Mesothelial cell of epicardium (in vitro differentiated cells): ENCODE data around the gene RREB1. TPM values are rescaled to one million over a fixed set of nuclear protein-coding genes. Genes with fewer than 3 reads are reported as not detected.

Source experiments
- DNase-seq, 2 experiments: peaks; one replicate each; pipeline ENCODE4 v3.0.0; 2021; ENCODE audit warnings: low spot score in 2 of 2; ENCODE audit not compliant: unreplicated experiment in 2 of 2
- H3K27ac Mint-ChIP-seq: 2 replicates; pipeline ENCODE4 v1.8.0; 2021; ENCODE audit warnings: mixed read lengths
- H3K27me3 Mint-ChIP-seq: 2 replicates; pipeline ENCODE4 v1.8.0; 2021; ENCODE audit warnings: low read depth, mixed read lengths
- H3K36me3 Mint-ChIP-seq: 2 replicates; pipeline ENCODE4 v1.8.0; 2021; ENCODE audit warnings: mixed read lengths
- H3K4me1 Mint-ChIP-seq: 2 replicates; pipeline ENCODE4 v1.8.0; 2021; ENCODE audit warnings: mixed read lengths
- H3K4me3 Mint-ChIP-seq: 2 replicates; pipeline ENCODE4 v1.8.0; 2021; ENCODE audit warnings: mild to moderate bottlenecking, moderate library complexity, mixed read lengths
- H3K9me3 Mint-ChIP-seq: 2 replicates; pipeline ENCODE4 v1.8.0; 2021; ENCODE audit warnings: mixed read lengths
- total RNA-seq: library from RNA; stranded (reverse); gene quantifications from 3 replicates; pipeline ENCODE4 v1.2.1, GENCODE V29; 2021
- TF ChIP-seq, protein P1 (sequence below): fragments of 200-600 bp; sonication (generic); IDR thresholded peaks from one replicate; pipeline ENCODE4 v1.5.0; 2021; ENCODE audit warnings: antibody characterized with exemption; ENCODE audit not compliant: unreplicated experiment

Gene RREB1
- total RNA-seq, 1 donor from 2014 or later: 55.4 TPM

DNA sequence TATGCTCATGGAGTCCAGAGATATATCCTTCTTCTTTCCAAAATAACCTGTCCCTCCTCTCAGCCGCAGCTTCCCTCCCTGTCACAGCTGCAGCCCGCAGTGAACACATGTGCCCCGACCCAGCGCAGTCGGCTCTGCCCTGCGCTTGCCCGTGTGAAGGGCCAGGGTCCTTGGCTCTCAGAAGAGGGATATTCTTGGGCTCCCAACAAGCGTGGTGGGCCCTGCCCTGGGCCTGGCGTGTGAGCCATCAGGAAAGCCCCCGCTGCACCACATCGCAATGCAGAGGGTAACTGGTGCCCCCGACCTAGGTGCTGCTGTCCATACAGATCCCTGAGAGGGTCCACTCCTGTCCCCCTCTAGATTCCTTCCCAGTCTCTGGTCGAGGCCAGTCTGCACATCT lies 140.1 kb downstream of the RREB1 start:
- Mint-ChIP-seq H3K27ac (no peak overlapping the region), H3K36me3 (peaks cover 12% of the 10 kb centered on the region), H3K27me3 (no peaks in the 10 kb centered on the region)

DNA sequence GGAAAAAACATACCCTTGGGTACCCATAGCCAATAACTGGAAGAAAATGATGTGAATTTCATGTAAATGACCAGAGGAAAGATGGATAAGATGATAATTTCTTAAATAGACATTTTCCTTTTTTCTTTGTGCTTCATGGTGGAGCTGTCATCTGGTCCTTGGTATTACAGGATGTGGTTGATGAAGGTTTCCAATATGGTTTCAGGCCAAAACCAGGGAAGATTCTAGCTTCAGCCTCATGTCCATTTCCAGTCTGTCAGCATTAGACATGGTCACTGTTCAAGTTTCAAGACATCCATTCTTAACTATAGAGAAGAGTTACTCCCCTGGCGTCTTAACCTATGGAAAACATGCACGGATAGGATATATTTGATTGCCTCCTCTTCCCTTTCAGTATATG lies 141.6 kb downstream of the RREB1 start:
- Mint-ChIP-seq H3K9me3 (no peaks in the 10 kb centered on the region), H3K27me3 (no peaks in the 10 kb centered on the region), H3K4me1 (no peaks in the 10 kb centered on the region), H3K36me3 (peaks cover 12% of the 10 kb centered on the region), H3K4me3 (no peak overlapping the region), H3K27ac (no peak overlapping the region)
- TF ChIP-seq, protein P1, sequence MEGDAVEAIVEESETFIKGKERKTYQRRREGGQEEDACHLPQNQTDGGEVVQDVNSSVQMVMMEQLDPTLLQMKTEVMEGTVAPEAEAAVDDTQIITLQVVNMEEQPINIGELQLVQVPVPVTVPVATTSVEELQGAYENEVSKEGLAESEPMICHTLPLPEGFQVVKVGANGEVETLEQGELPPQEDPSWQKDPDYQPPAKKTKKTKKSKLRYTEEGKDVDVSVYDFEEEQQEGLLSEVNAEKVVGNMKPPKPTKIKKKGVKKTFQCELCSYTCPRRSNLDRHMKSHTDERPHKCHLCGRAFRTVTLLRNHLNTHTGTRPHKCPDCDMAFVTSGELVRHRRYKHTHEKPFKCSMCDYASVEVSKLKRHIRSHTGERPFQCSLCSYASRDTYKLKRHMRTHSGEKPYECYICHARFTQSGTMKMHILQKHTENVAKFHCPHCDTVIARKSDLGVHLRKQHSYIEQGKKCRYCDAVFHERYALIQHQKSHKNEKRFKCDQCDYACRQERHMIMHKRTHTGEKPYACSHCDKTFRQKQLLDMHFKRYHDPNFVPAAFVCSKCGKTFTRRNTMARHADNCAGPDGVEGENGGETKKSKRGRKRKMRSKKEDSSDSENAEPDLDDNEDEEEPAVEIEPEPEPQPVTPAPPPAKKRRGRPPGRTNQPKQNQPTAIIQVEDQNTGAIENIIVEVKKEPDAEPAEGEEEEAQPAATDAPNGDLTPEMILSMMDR: no peak
- no peak for DNase-seq

More for the DNA sequence above, 140.1 kb downstream of the RREB1 start:
- TF ChIP-seq, protein P1: no peak
- no peaks in the 10 kb centered on the region for H3K9me3 Mint-ChIP-seq
- peaks cover 9% of the 10 kb centered on the region for H3K4me1 Mint-ChIP-seq
- no peak for DNase-seq
- no peak overlapping the region for H3K4me3 Mint-ChIP-seq

DNA sequence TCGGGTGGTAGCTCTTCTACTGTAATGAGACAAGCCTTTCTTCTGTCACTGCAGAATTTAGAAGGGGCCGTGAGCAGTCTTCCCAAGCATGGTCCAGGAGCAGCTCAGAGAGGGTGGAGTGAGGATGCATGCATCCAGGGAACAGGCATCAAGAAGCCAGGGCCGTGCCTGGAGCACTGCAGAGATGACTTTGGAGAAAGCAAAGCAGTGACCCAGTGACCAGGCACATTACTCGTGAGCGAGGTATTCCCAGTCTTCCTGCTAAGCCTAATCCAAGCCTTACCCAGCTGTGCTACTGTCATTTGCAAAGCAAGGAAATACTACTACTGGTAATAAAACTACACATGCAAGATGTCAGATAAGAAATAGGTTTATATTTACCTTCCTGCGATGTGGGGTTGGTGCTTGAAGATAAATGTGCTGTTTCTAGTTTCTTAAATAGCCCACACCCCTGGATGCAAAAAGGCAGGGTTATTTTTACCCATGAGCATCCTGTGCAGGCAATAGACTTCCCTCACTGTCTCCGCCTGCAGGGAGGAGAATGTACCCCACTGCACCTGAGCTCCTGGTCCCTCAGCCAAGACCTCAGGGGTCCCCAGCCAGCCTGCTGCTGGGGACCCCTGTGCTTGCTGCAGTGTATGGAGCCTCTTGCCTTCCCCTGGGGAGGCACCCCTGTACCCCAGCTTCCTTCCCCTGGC lies 142.3 kb downstream of the RREB1 start:
- TF ChIP-seq, protein P1: no peak
- peaks cover 12% of the 10 kb centered on the region for H3K36me3 Mint-ChIP-seq
- no peak for DNase-seq

DNA sequence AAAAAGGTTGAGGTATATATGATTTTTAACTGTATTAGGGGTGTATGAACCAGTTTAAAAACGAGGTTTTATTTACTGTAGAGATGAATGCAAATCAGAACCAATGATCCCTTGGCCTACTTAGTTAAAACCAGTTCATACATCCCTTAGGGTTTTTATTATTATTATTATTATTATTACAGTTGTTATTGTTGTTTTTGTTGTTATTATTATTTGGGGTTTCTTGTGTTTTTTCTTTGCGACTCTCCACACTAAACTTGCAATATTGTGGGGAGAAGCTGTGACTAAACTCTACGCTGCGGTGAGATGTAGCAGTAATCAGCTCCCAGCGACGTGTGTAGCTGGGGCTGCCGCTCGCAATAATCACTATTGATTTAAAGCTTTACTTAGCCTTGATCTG lies 143.1 kb downstream of the RREB1 start:
- no peak for DNase-seq
- Mint-ChIP-seq H3K27me3 (no peaks in the 10 kb centered on the region), H3K9me3 (no peaks in the 10 kb centered on the region), H3K27ac (no peak overlapping the region), H3K36me3 (peaks cover 12% of the 10 kb centered on the region), H3K4me1 (no peaks in the 10 kb centered on the region), H3K4me3 (no peak overlapping the region)
- TF ChIP-seq, protein P1: no peak

More for the DNA sequence above, 142.3 kb downstream of the RREB1 start:
- Mint-ChIP-seq H3K9me3 (no peaks in the 10 kb centered on the region), H3K27me3 (no peaks in the 10 kb centered on the region), H3K4me3 (no peak overlapping the region), H3K27ac (no peak overlapping the region), H3K4me1 (no peaks in the 10 kb centered on the region)

DNA sequence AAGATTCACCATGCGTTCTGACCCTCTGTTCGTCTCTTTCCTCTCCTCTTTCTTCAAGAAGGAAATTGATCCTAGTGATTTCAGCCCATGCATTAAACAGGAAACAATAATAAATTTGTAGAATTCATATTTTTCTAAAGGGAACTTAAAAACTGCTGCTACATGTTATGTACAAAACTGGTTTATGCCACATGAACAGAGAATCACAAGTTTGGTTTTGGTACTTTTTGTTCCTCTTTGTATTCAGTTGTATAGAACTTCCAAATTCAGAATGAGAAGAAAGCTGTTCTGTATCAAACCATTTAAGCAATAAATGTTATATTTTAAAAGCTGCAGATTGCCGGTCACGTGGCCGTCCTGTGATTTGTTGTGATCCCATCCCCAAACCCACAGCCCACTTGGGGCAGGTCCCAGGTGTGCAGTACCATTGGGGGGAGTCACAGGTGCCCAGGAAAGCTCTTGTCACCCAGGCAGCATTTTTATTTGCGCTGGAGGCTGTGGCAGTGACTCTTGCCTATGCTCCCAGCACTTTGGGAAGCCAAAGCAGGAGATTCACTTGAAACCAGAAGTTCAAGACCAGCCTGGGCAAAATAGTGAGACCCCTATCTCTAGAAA lies 144.0 kb downstream of the RREB1 start:
- H3K36me3 Mint-ChIP-seq: peaks cover 12% of the 10 kb centered on the region
- H3K4me3 Mint-ChIP-seq: no peak overlapping the region
- H3K9me3 Mint-ChIP-seq: no peaks in the 10 kb centered on the region

More for the DNA sequence above, 144.0 kb downstream of the RREB1 start:
- H3K4me1 Mint-ChIP-seq: no peaks in the 10 kb centered on the region
- H3K27me3 Mint-ChIP-seq: no peaks in the 10 kb centered on the region
- DNase-seq: no peak
- TF ChIP-seq, protein P1: no peak
- H3K27ac Mint-ChIP-seq: no peak overlapping the region
